Stimulated activated CD4-positive, alpha-beta T cell treated with anti-CD3 and anti-CD28 coated beads, Interleukin-15, amount 100 ng/mL, for 24 hours (primary cell): ENCODE data around the gene HILPDA.
A peak's percentile ranks its signal among the peaks of the same experiment; 100 is the strongest.
"Not testable (repeated sequence)": the region's sequence is repeated elsewhere in the genome, so short reads cannot be mapped to it uniquely, and the experiment has no call there.

Source experiments
- DNase-seq: peaks from one replicate; pipeline ENCODE4 v3.0.0-alpha.2; 2020

Gene HILPDA

GRCh38 chr7:128466871-128467270 lies 11.2 kb downstream of the HILPDA start:
- DNase-seq, result not testable (repeated sequence)

- DNase-seq, result peak; percentile 96
Measured at GRCh38 chr7:128476402-128477335, 21.0 kb downstream of the HILPDA start, which contains the start of gene METTL2B. Gene METTL2B (plus strand): TSS chr7:128476748. CDS start chr7:128476766, 18 bp downstream.

GRCh38 chr7:128477336-128477690 lies 21.6 kb downstream of the HILPDA start:
- not testable (repeated sequence) for DNase-seq

- DNase-seq, result not testable (repeated sequence)
Measured at GRCh38 chr7:128479082-128479481, 23.4 kb downstream of the HILPDA start.

GRCh38 chr7:128488134-128488533 lies 32.5 kb downstream of the HILPDA start:
- not testable (repeated sequence) for DNase-seq

- no peak for DNase-seq
Measured at GRCh38 chr7:128497405-128497804, 41.7 kb downstream of the HILPDA start.

- DNase-seq, result not testable (repeated sequence)
Measured at GRCh38 chr7:128505416-128505815, 49.7 kb downstream of the HILPDA start.

- DNase-seq, result not testable (repeated sequence)
Measured at GRCh38 chr7:128506819-128507218, 51.1 kb downstream of the HILPDA start.

GRCh38 chr7:128507321-128507993 lies 51.8 kb downstream of the HILPDA start:
- DNase-seq, result not testable (repeated sequence)
